Lung (tissue), 12 donors: ENCODE data around the gene DCLK1. TPM values are rescaled to one million over a fixed set of nuclear protein-coding genes. Genes with fewer than 3 reads are reported as not detected.
"Not testable (repeated sequence)": the region's sequence is repeated elsewhere in the genome, so short reads cannot be mapped to it uniquely, and the experiment has no call there.

Experiments
- ATAC-seq: fragments of 200-7000 bp; cut with Tn5 transposase; one replicate; pipeline ENCODE4 v1.9.1; 2020; ENCODE audit warnings: moderate number of reproducible peaks; ENCODE audit not compliant: insufficient read depth, low FRiP score
- DNase-seq, 3 donors: peaks; one replicate each; pipeline ENCODE4 v3.0.0-alpha.2; 2013 to 2017
- H3K27ac ChIP-seq, 2 donors: one replicate each; pipeline ENCODE4 v1.5.1; 2013; ENCODE audit warnings: mild to moderate bottlenecking in 2 of 2, moderate library complexity in 2 of 2, control low read depth in 1 of 2, inconsistent platforms in 1 of 2, low read depth in 1 of 2, low read length in 1 of 2
- H3K27me3 ChIP-seq, 3 donors: one replicate each; pipeline ENCODE4 v1.5.1; 2013; ENCODE audit warnings: low read length in 2 of 3; ENCODE audit not compliant: control insufficient read depth in 3 of 3, insufficient read depth in 3 of 3
- H3K36me3 ChIP-seq, 4 donors: one replicate each; pipeline ENCODE4 v1.5.1; 2013; ENCODE audit warnings: low read length in 4 of 4, mild to moderate bottlenecking in 1 of 4, moderate library complexity in 1 of 4; ENCODE audit not compliant: control insufficient read depth in 4 of 4, insufficient read depth in 4 of 4
- H3K4me1 ChIP-seq, 5 donors: one replicate each; pipeline ENCODE4 v1.5.1; 2013; ENCODE audit warnings: low read length in 5 of 5, mild to moderate bottlenecking in 2 of 5, moderate library complexity in 1 of 5; ENCODE audit not compliant: control insufficient read depth in 5 of 5, insufficient read depth in 5 of 5
- H3K4me3 ChIP-seq: one replicate; pipeline ENCODE4 v1.5.1; 2013; ENCODE audit warnings: mild to moderate bottlenecking, control low read depth, moderate library complexity
- H3K9ac ChIP-seq, 2 donors: one replicate each; pipeline ENCODE4 v1.5.1; 2013; ENCODE audit warnings: low read length in 2 of 2, control low read depth in 1 of 2; ENCODE audit not compliant: insufficient read depth in 1 of 2
- H3K9me3 ChIP-seq, 4 donors: one replicate each; pipeline ENCODE4 v1.5.1; 2013; ENCODE audit warnings: low read length in 3 of 4, mild to moderate bottlenecking in 1 of 4, moderate library complexity in 1 of 4; ENCODE audit not compliant: control insufficient read depth in 4 of 4, insufficient read depth in 3 of 4
- WGBS, 2 donors: extraction: QIAGEN DNeasy Blood & Tissue Kit; methylation state at CpG; one replicate each; pipeline ENCODE4 v1.1.7; 2013; 5-methylcytosine and 5-hydroxymethylcytosine counted together
- polyA plus RNA-seq, 2 donors: library from polyadenylated mRNA; stranded (reverse); fragments of 200-250 nt; gene quantifications; one replicate each; pipeline ENCODE4 v1.2.1, GENCODE V29; 2013
- total RNA-seq, 2 donors: library from RNA; depleted of rRNA in 1 of 2; stranded (reverse); fragments of >200 nt in 1 of 2; gene quantifications; one replicate each; pipeline ENCODE4 v1.2.1, GENCODE V29; 2014 to 2021
- TF ChIP-seq, protein P1 (sequence below): IDR thresholded peaks from 2 replicates; pipeline ENCODE4 v1.5.1; 2012; ENCODE audit warnings: mild to moderate bottlenecking; ENCODE audit errors: control extremely low read depth, extremely low read depth
- donor health status: control.
- donor health status: control.
- donor health status: Bipolar disorder and iron deficiency.
- donor health status: healthy.
- donor health status: DM: yes; HTN: yes; CAD: no.

DCLK1 gene
- total and polyA plus RNA-seq, 4 donors, result 1.2 to 23.5 (median 7.0) TPM

DNA sequence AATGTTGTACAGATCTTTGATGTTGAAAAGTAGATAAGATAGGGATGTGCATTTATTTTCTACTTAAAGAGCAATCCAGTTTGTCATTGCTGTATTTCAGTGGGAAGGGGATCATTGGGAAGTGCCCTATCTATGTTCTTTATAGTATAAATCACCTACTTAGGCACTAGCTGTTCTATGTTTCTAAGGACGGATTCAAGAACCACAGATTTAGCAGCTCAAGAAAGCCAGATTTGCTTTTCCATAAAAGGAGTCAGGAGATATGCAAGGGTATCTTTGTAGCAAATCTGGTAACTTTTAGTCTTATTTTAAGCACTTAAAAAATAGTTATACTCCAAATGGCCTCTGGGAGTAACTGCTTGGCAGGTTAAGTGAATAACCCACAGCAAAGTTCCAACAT, 23.7 kb downstream of the DCLK1 start:
- ATAC-seq (no peak), DNase-seq (no peak)
- Histone ChIP-seq H3K4me3 (no peak overlapping the region), H3K27me3 (no peaks in the 10 kb centered on the region), H3K9me3 (no peaks in the 10 kb centered on the region), H3K27ac (no peak overlapping the region), H3K36me3 (no peaks in the 10 kb centered on the region), H3K9ac (no peak overlapping the region), H3K4me1 (no peaks in the 10 kb centered on the region)
- TF ChIP-seq, protein P1, sequence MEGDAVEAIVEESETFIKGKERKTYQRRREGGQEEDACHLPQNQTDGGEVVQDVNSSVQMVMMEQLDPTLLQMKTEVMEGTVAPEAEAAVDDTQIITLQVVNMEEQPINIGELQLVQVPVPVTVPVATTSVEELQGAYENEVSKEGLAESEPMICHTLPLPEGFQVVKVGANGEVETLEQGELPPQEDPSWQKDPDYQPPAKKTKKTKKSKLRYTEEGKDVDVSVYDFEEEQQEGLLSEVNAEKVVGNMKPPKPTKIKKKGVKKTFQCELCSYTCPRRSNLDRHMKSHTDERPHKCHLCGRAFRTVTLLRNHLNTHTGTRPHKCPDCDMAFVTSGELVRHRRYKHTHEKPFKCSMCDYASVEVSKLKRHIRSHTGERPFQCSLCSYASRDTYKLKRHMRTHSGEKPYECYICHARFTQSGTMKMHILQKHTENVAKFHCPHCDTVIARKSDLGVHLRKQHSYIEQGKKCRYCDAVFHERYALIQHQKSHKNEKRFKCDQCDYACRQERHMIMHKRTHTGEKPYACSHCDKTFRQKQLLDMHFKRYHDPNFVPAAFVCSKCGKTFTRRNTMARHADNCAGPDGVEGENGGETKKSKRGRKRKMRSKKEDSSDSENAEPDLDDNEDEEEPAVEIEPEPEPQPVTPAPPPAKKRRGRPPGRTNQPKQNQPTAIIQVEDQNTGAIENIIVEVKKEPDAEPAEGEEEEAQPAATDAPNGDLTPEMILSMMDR, result no peak
- 80 to 89% methylated on average over 1 of the region's 1 CpG for WGBS, 2 donors

GRCh38 chr13:36105726-36106125, 25.5 kb downstream of the DCLK1 start:
- H3K9ac ChIP-seq, result no peak overlapping the region
- no peaks in the 10 kb centered on the region for H3K36me3 ChIP-seq
- ATAC-seq (no peak), DNase-seq (no peak)
- no peak overlapping the region for H3K27ac ChIP-seq
- H3K4me1 ChIP-seq, result no peaks in the 10 kb centered on the region
- H3K4me3 ChIP-seq, result no peak overlapping the region
- no peaks in the 10 kb centered on the region for H3K9me3 ChIP-seq
- no peaks in the 10 kb centered on the region for H3K27me3 ChIP-seq
- 56 to 62% methylated on average over 3 of the region's 3 CpGs for WGBS, 2 donors
- TF ChIP-seq, protein P1, result no peak

DNA sequence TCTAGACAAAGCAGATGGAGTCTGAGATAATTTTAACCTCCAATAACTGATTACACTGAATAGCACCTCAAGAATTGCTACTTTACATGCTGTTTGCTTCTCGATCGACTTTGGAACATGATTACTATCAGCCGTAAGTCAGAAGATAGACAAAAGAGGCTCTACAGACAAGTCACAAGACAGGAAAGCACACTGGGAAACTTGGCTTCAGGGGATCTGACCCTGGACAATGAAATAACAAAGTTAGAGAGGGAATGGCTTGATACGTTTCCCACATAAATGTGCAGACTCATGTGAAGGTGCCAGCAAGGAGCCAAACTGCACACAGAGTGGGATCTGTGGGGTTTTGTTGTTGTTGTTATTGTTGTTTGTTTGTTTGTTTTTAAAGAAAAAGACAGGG, 28.5 kb downstream of the DCLK1 start:
- whole genome bisulfite sequencing, 2 donors, result 79 to 85% methylated on average over 4 of the region's 4 CpGs
- H3K27me3 ChIP-seq, result no peaks in the 10 kb centered on the region
- H3K4me1 ChIP-seq, result no peaks in the 10 kb centered on the region
- H3K9ac ChIP-seq, result no peak overlapping the region
- no peak for ATAC-seq
- H3K27ac ChIP-seq, result no peak overlapping the region
- TF ChIP-seq, protein P1, result no peak
- H3K9me3 ChIP-seq, result no peaks in the 10 kb centered on the region
- no peak overlapping the region for H3K4me3 ChIP-seq
- no peak for DNase-seq
- H3K36me3 ChIP-seq, result no peaks in the 10 kb centered on the region

DNA sequence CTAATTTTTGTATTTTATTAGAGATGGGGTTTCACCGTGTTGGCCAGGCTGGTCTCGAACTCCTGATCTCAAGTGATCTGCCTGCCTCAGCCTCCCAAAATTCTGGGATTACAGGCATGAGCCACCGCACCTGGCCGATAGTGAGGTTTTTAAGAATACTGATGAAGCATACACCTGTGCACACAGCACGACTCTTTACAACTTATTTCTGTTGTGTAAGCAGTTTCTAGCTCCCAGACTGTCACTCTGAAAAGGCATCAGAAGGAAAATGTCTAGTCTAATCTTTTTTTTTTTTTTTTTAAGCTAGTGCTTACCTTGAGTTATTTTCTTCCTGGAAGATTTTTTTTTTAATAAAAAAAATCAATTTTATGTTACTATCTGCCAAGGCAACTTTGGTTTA, 29.3 kb downstream of the DCLK1 start:
- H3K4me1 ChIP-seq, DNase-seq, H3K9ac ChIP-seq, H3K27me3 ChIP-seq, H3K4me3 ChIP-seq, ATAC-seq, H3K27ac ChIP-seq, H3K36me3 ChIP-seq, H3K9me3 ChIP-seq: not testable (repeated sequence)
- WGBS, 2 donors, result 90 to 92% methylated on average over 5 of the region's 5 CpGs
